DND-41 (cell line): ENCODE measurements around the gene MICAL3.

Experiments
- CTCF ChIP-seq: IDR thresholded peaks from 2 replicates; pipeline ENCODE4 v1.5.1; 2012; ENCODE audit warnings: borderline replicate concordance, low read length, moderate library complexity, mild to moderate bottlenecking; ENCODE audit not compliant: poor library complexity, severe bottlenecking; ENCODE audit errors: extremely low read depth
- EZH2 ChIP-seq: IDR thresholded peaks from 3 replicates; pipeline ENCODE4 v1.6.1; 2012; ENCODE audit warnings: borderline replicate concordance, low read depth, mild to moderate bottlenecking, moderate library complexity, low read length, inconsistent platforms; ENCODE audit not compliant: severe bottlenecking

DNA sequence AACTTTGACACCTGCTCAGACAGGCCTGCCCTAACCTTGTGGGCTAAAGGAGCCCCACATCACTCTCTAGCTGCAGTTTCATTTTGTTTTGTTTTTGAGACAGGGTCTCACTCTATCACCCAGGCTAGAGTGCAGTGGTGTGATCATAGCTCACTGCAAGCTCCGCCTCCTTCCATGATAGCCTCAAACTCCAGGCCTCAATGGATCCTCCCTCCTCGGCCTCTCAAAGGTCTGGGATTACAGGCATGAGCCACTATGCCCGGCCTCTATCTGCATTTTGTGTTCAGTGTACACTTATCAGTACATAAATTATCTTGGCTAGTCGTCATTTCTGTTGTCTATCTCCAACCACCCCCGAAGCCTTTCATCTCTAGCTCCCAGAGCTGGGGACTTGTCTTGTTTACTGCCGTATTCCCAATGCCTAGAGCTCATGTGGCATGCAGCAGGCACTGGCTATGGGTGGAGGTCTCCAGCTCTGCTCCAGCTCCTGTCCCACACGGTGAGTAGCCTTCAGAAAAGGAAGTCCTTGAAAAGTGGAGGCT lies 31.3 kb upstream of the MICAL3 start:
- TF ChIP-seq EZH2 (no peak), CTCF (no peak)
